ENCODE measurements around the gene CLIC3. TPM values are rescaled to one million over a fixed set of nuclear protein-coding genes. Genes with fewer than 3 reads are reported as not detected.
A peak's percentile ranks its signal among the peaks of the same experiment; 100 is the strongest.

The CLIC3 gene
- total RNA-seq, 2 donors from 2014 or later, result 3.6 to 15.4 TPM

DNA sequence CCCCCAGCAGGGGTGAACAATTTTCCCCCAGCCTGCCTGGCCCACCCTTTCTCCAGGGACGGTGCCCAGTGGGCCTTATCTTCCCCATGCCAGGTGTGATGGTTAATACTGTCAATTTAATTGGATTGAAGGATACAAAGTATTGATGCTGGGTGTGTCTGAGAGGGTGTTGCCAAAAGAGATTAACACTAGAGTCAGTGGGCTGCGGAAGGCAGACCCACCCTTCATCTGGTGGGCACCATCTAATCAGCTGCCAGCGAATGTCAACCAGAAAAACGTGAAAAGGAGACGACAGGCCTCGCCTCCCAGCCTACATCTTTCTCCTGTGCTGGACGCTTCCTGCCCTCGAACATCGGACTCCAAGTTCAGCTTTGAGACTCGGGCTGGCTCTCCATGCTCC, 41.1 kb upstream of the CLIC3 start:
- TF ChIP-seq, protein P1, sequence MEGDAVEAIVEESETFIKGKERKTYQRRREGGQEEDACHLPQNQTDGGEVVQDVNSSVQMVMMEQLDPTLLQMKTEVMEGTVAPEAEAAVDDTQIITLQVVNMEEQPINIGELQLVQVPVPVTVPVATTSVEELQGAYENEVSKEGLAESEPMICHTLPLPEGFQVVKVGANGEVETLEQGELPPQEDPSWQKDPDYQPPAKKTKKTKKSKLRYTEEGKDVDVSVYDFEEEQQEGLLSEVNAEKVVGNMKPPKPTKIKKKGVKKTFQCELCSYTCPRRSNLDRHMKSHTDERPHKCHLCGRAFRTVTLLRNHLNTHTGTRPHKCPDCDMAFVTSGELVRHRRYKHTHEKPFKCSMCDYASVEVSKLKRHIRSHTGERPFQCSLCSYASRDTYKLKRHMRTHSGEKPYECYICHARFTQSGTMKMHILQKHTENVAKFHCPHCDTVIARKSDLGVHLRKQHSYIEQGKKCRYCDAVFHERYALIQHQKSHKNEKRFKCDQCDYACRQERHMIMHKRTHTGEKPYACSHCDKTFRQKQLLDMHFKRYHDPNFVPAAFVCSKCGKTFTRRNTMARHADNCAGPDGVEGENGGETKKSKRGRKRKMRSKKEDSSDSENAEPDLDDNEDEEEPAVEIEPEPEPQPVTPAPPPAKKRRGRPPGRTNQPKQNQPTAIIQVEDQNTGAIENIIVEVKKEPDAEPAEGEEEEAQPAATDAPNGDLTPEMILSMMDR (IDR thresholded peaks at IDR 0.05), result no peak
- H3K27me3 ChIP-seq, result no peaks in the 10 kb centered on the region
- H3K4me3 ChIP-seq, result no peak overlapping the region
- no peaks in the 10 kb centered on the region for H3K9me3 ChIP-seq
- DNase-seq, result no peak
- H3K36me3 ChIP-seq, result no peaks in the 10 kb centered on the region
- no peak overlapping the region for H3K27ac ChIP-seq
- H3K9ac ChIP-seq (ENCODE audit: low read depth in 2 of 2, low read length in 2 of 2), result no peak overlapping the region
- intact Hi-C loops (cut with DNase I), result loop anchor here (5.0 kb wide), 1 partner anchor 250 kb away; no protein-coding TSS in a partner anchor
- peaks cover 14% of the 10 kb centered on the region for H3K4me1 ChIP-seq

DNA sequence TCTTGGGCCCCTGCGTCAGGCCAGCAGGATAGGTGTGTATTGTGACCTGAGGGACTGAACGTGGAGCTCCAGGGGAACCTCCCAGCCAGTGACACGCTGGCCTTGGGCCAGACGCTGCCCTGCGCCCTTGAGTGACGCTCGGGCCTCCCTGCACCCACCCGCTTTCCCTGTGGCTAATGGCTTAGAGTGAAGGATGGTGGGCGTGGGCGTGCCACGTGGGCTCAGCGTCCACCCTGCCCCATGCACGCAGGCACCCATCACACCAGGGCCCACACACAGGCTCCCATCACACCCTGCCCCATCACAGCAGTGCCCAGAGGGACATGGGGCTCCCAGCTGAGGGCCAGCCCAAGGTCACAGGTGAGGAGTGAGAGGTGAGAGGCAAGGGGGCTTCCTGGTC, 40.7 kb upstream of the CLIC3 start:
- H3K4me3 ChIP-seq, result no peak overlapping the region
- H3K9me3 ChIP-seq, result no peaks in the 10 kb centered on the region
- TF ChIP-seq, protein P1 (IDR thresholded peaks at IDR 0.05), result no peak
- no peak overlapping the region for H3K27ac ChIP-seq
- intact Hi-C loops (cut with DNase I), result loop anchor here (5.0 kb wide), 1 partner anchor 250 kb away; no protein-coding TSS in a partner anchor
- DNase-seq, result no peak
- H3K4me1 ChIP-seq, result peaks cover 14% of the 10 kb centered on the region
- no peaks in the 10 kb centered on the region for H3K27me3 ChIP-seq
- H3K9ac ChIP-seq (ENCODE audit: low read depth in 2 of 2, low read length in 2 of 2), result no peak overlapping the region
- H3K36me3 ChIP-seq, result no peaks in the 10 kb centered on the region

DNA sequence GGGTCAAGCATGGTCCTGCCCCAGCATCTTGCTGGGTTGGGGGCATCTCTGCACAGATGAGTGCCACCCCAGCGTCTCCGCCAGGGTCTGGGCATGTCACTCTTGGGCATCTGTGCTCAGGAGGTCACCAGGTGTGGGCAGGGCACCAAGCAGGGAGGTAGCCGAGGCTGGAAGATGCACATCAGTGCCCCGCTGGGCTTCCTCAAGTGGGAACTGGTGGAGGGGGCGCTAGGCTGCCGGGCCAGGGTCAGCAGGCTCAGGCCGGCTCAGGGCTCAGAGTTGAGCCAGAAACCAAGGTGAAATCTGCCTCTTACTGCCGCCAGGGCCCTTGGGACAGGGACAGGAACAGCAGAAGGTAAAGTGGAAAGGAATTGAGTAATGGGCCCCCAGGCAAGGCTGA, 39.6 kb upstream of the CLIC3 start:
- intact Hi-C loops (cut with DNase I), result loop anchor here (5.0 kb wide), 1 partner anchor 249 kb away; no protein-coding TSS in a partner anchor

DNA sequence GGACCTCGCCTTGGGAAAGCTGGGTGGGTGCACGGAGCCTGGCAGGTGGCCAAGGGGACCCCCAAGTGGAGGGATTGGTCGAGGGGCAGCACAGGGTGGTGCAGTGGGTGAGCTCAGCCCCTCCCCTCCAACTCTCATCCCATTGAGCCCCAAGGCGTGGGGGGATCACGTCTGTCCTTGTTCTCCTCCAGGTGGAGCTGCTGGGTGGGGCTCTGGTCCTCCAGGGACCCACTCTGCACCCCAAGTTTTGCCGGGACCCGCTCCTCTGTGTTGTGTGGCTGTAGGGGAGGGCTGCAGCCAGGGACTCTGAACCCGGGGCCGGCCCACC, 39.1 kb upstream of the CLIC3 start:
- Histone ChIP-seq H3K9ac (ENCODE audit: low read depth in 2 of 2, low read length in 2 of 2) (peak overlapping the region; percentile 8 to 14), H3K9me3 (no peaks in the 10 kb centered on the region), H3K4me3 (no peak overlapping the region), H3K4me1 (peaks cover 19% of the 10 kb centered on the region), H3K36me3 (no peaks in the 10 kb centered on the region), H3K27me3 (no peaks in the 10 kb centered on the region), H3K27ac (peak overlapping the region; percentile 66)
- no peak for DNase-seq
- intact Hi-C loops (cut with DNase I), result loop anchor here (5.0 kb wide), 1 partner anchor 248 kb away; no protein-coding TSS in a partner anchor
- TF ChIP-seq, protein P1 (IDR thresholded peaks at IDR 0.05), result no peak

More for the DNA sequence above, 39.6 kb upstream of the CLIC3 start:
- H3K4me1 ChIP-seq, result peaks cover 19% of the 10 kb centered on the region
- H3K9me3 ChIP-seq, result no peaks in the 10 kb centered on the region
- no peaks in the 10 kb centered on the region for H3K27me3 ChIP-seq
- H3K4me3 ChIP-seq, result no peak overlapping the region
- H3K27ac ChIP-seq, result no peak overlapping the region
- no peaks in the 10 kb centered on the region for H3K36me3 ChIP-seq
- TF ChIP-seq, protein P1 (IDR thresholded peaks at IDR 0.05), result no peak
- no peak for DNase-seq
- no peak overlapping the region for H3K9ac ChIP-seq (ENCODE audit: low read depth in 2 of 2, low read length in 2 of 2)

DNA sequence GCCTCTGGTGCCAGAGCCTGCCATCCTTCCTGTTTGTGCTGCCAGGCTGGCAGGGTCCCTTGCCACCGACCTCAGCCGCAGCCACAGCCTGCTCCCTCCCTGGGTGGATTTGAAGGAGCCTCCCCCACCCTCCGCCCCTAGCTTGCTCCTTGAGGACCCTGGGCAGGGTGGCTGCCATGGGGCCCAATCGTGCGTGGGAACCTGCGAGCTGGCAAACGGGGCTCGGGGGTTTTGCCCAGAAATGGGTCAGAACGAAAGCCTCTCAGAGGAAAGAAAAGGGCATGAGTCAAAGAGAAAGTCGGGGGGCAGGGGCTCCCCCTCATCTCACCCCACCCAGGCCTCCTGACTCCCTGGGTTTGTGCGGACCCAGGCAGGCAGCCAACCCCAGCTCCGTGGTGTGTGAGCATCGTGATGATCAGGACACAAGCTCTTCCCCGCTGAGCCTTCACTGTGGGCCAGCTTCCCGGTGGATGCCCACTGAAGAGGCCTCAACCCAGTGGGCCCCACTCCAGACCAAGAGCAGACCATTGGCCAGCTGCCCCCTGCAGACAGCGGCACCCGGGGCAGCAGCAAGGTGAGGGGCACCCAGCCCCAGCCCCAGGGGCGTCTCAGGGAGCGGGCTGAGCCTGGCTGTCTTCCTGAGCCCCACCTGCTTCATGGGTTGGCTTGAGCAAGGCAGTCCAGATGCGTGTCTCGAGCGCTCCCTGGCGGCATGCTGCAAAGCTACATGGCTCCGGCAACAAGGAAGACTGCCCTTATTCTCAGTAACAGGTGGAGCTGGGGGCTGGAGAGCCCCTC, 38.5 kb upstream of the CLIC3 start:
- TF ChIP-seq, protein P1 (IDR thresholded peaks at IDR 0.05), result peak; percentile 93
- no peaks in the 10 kb centered on the region for H3K36me3 ChIP-seq
- peaks cover 19% of the 10 kb centered on the region for H3K4me1 ChIP-seq
- peak; percentile 86 for DNase-seq
- H3K27ac ChIP-seq, result peak overlapping the region; percentile 66
- peak overlapping the region; percentile 9 for H3K4me3 ChIP-seq
- no peaks in the 10 kb centered on the region for H3K9me3 ChIP-seq
- peak overlapping the region; percentile 14 to 38 for H3K9ac ChIP-seq (ENCODE audit: low read depth in 2 of 2, low read length in 2 of 2)
- intact Hi-C loops (cut with DNase I), result loop anchor here (5.0 kb wide), 1 partner anchor 248 kb away; no protein-coding TSS in a partner anchor
- no peaks in the 10 kb centered on the region for H3K27me3 ChIP-seq
